ENCODE results near the gene NENF.
"Not testable (repeated sequence)": the region's sequence is repeated elsewhere in the genome, so short reads cannot be mapped to it uniquely, and the experiment has no call there.

The NENF gene

GRCh38 chr1:212432661-212433576 lies at the start of gene NENF:
TSS of gene NENF (plus strand) at chr1:212432920. CDS start at chr1:212432944, 24 bp downstream.
- peak; percentile 98 for DNase-seq (ENCODE audit: low spot score)

DNA sequence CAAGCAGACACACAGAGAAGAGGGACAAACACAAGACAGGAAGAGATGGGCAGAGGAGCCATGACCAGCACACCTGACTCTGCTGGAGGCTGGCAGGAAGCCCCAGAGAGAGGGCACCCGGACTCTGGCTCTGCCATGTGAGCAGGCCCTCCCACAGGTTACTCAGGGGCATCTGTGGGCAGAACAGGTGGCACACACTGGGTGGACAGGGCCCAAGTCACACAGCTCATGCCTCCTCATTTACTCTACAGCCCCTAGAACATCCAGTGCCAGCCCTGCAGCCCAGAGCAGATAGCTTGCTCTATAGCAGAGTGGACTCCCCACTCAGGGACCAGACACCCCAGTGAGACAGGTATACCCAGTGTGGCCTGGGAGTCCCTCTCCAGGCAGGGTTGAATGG lies 46.7 kb upstream of the NENF start:
- no peak for DNase-seq (ENCODE audit: low spot score)

- DNase-seq (ENCODE audit: low spot score), result no peak
Observed at GRCh38 chr1:212388985-212389716, 43.6 kb upstream of the NENF start.

DNA sequence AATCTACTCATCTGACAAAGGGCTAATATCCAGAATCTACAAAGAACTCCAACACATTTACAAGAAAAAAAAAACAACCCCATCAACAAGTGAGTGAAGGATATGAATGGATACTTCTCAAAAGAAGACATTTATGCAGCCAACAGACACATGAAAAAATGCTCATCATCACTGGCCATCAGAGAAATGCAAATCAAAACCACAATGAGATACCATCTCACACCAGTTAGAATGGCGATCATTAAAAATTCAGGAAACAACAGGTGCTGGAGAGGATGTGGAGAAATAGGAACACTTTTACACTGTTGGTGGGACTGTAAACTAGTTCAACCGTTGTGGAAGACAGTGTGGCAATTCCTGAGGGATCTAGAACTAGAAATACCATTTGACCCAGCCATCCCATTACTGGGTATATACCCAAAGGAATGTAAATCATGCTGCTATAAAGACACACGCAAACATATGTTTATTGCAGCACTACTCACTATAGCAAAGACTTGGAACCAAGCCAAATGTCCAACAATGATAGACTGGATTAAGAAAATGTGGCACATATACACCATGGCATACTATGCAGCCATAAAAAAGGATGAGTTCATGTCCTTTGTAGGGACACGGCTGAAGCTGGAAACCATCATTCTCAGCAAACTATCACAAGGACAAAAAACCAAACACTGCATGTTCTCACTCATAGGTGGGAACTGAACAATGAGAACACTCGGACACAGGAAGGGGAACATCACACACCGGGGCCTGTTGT lies 36.9 kb upstream of the NENF start:
- not testable (repeated sequence) for DNase-seq (ENCODE audit: low spot score)

- no peak for DNase-seq (ENCODE audit: low spot score)
Observed at GRCh38 chr1:212396638-212397037, 36.1 kb upstream of the NENF start.

DNA sequence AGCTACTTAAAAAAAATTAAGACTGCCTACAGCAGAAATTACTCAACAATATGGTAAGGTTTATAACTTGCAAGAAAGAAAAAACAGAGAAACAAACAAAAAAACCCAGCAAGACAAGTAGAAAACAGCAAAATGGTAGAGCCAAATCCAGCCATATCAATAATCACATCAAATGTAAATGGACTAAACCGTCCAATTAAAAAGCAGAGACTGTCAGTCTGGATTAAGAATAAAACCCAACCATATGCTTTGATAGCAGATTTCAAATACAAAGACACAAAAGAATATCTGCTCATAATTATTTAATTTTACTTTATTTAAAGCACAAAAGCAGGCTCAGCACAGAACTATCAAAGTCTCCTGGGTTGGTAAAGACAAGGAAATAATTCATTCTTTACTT lies 35.5 kb upstream of the NENF start:
- no peak for DNase-seq (ENCODE audit: low spot score)

GRCh38 chr1:212401042-212401441 lies 31.7 kb upstream of the NENF start:
- no peak for DNase-seq (ENCODE audit: low spot score)

DNA sequence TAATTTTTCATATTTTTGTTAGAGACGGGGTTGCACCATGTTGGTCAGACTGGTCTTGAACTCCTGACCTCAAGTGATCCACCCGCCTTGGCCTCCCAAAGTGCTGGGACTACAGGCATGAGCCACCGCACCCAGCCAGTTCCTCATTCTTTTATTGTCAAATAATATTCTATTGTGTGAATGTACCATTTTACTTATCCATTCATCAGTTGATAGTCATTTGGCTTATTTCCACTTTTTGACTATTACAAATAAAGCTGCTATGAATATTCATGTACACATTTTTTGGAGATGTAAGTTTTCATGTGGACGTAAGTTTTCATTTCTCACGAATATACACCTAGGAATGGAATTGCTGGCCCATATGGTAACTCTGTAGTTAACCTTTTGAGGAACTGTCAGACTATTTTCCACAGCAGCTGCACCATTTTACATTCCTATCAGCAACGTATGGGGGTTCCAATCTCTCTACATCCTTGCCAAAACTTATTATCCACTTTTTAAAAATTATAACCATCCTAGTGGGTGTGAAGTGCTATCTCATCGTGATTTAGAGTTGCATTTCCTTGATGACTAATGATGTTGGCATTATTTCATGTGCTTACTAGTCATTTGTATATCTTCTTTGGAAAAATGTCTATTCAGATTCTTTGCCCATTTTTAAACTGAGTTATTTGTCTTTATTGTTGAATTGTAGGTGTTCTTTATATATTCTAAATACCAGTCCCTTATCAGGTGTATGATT lies 30.7 kb upstream of the NENF start:
- no peak for DNase-seq (ENCODE audit: low spot score)

DNA sequence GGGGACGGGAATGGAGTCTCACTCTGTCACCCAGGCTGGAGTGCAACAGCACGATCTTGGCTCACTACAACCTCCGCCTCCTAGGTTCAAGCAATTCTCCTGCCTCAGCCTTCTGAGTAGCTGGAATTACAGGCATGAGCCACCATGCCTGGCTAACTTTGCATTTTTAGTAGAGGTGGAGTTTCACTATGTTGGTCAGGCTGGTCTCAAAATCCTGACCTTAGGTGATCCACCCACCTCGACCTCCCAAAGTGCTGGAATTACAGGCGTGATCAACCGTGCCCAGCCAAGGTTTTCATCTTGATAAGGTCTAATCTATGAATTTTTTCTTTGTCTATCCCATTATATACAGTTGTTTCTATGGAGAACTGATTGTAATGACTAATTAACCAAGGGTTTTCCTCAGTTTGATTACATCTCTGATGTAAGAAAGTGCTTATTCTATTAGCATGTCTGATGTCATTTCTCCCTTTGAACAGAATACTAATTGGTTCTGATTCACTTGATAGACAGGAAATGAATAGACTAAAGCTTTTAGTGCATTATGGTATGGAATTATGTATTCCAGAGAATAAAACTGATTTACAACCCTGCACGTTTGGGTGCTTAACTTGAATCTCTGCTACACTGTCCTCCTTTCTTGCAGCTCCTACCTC lies 29.9 kb upstream of the NENF start:
- DNase-seq (ENCODE audit: low spot score), result no peak

DNA sequence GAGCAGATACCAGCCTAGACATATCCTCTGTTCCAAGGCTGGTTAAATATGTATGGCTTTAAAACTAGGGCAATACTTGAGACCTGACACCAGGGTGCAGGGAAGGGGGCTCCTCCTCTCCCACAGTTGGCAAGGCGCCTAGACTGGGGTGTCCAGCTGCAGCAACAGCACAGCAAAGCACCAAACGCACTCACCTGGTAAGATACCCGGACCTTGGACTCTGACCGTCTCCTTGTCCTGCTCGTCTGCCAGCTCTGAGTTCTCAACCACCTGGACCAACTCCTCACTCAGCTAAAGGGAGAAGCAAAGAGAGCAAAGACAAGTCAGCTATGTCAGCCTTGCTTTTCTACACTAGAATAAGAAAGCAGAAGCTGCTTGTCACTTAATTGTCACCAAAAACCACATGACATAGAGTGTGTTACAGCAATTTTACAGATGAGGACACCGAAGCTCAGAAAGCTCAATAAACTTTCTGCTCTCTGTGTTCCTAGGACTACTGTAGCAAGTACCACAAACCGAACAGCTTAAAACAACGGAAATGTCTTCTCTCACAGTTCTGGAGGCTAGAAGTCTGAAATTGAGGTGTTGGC lies 22.4 kb upstream of the NENF start:
- DNase-seq (ENCODE audit: low spot score), result no peak

DNA sequence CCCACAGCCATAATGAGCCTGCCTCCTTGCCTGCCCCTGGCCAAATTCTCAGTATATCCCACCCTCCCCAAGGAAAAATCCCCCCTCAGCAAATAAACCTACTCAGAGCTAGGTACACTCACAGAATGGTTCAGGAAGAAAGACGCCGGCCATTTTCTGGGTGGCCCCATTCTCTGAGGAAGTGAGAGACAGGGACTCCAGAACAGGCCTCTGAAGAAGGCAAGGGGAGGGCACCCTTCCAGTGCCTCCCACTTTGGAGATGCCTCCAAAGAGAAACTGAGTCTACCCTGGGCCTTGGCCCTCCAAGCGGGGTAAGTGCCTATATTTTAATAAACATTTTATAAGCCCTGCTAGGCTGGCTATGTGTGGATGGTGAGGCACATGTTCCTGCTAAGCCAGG lies 20.3 kb upstream of the NENF start:
- no peak for DNase-seq (ENCODE audit: low spot score)

- DNase-seq (ENCODE audit: low spot score), result peak; percentile 45
Observed at GRCh38 chr1:212413902-212414327, 18.8 kb upstream of the NENF start.

DNA sequence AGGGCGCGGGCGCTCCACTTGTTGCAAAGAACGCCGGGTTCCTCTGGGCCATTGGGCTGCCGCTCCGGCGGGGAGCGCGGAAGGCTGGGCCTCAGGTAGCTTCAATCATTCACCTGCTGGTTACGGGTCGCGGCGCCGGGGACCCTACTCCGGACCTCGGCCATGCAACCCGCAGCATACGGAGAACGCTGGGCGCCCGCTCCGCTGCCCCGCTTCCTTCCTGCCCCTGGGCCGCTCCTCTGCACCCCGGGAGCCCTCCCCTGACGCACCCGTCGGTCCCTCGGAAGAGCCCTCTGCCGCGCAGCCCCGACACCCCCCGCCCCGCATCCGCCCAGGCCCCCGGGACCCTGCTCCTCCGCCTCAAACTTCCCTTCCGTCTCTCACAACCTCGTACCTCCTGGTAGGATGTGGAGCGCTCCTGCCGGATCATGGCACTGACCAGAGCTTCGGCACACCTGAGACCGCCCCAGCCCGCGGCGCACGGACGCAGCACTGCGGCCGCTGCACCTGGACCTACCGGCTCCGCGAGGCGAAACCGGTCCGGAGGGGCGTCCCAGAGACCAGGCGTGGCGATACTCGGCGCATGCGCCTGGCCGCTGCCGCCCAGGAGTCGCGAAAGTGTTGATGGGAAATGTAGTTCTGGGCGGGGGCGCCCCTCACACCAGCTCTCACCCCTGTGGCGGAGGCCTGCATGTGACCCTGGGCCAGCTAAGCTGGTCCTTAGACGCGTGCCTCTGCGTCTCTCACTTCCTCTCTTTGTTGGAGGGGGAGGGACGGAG lies 18.2 kb upstream of the NENF start, which contains the start of gene PACC1:
TSS of gene PACC1 (minus strand) at position 559 of the 779 bp plus-strand sequence. CDS start at position 430, 129 bp downstream.
- DNase-seq (ENCODE audit: low spot score), result peak; percentile 98

- no peak for DNase-seq (ENCODE audit: low spot score)
Observed at GRCh38 chr1:212415107-212415841, 17.4 kb upstream of the NENF start.

- no peak for DNase-seq (ENCODE audit: low spot score)
Observed at GRCh38 chr1:212421165-212421564, 11.6 kb upstream of the NENF start.

GRCh38 chr1:212423879-212424278 lies 8.8 kb upstream of the NENF start:
- no peak for DNase-seq (ENCODE audit: low spot score)

DNA sequence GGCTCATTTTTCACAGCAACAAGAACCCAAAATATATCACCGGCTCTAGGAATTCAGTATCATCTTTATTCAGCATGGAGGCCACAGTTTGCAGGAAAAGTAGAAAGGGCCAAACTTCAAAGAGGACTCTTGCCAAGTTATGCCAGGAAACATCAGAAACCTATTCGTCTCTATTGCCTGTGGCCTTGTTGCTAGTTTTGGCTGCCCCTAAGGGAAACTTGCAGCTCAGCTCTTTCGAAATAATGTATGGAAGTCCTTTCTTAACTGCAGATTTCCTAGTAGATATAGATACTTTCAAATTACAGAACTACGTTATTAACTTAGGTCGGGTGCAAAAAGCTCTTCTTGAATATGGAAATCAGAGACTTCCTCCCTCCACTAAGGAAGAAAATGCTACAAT lies 4.2 kb upstream of the NENF start:
- DNase-seq (ENCODE audit: low spot score), result no peak

GRCh38 chr1:212430416-212430815 lies 2.3 kb upstream of the NENF start:
- no peak for DNase-seq (ENCODE audit: low spot score)

GRCh38 chr1:212430955-212431394 lies 1.7 kb upstream of the NENF start:
- DNase-seq (ENCODE audit: low spot score), result no peak
